Tibial nerve (tissue), 4 donors: ENCODE measurements around the gene SLC24A3. TPM values are rescaled to one million over a fixed set of nuclear protein-coding genes. Genes with fewer than 3 reads are reported as not detected.

Experiments
- DNase-seq, 2 donors: peaks; one replicate each; pipeline ENCODE4 v3.0.0-alpha.2; 2019; ENCODE audit warnings: low spot score in 2 of 2
- H3K27ac ChIP-seq, 4 donors: fragments of 200-600 bp; sonication (generic) in 3 of 4; one replicate each; pipeline ENCODE4 v1.5.1; 2017 to 2019; ENCODE audit warnings: mild to moderate bottlenecking in 1 of 4
- H3K27me3 ChIP-seq, 2 donors: fragments of 200-600 bp; sonication (generic) in 1 of 2; one replicate each; pipeline versions ENCODE4 v1.5.1 to v1.6.0; 2017 to 2019
- H3K36me3 ChIP-seq, 3 donors: fragments of 200-600 bp; sonication (generic); one replicate each; pipeline ENCODE4 v1.5.1; 2018 to 2019
- H3K4me1 ChIP-seq, 4 donors: fragments of 200-600 bp; sonication (generic) in 3 of 4; one replicate each; pipeline ENCODE4 v1.5.1; 2017 to 2019
- H3K4me3 ChIP-seq, 4 donors: fragments of 200-600 bp; sonication (generic) in 3 of 4; one replicate each; pipeline ENCODE4 v1.5.1; 2017 to 2019; ENCODE audit warnings: mild to moderate bottlenecking in 1 of 4, moderate library complexity in 1 of 4
- H3K9me3 ChIP-seq, 4 donors: fragments of 200-600 bp; sonication (generic) in 3 of 4; one replicate each; pipeline ENCODE4 v1.5.1; 2017 to 2019
- EP300 ChIP-seq, 2 donors: sonication (generic); formaldehyde crosslinking; IDR thresholded peaks; one replicate each; pipeline ENCODE4 v1.6.1; 2017; ENCODE audit warnings: antibody characterized with exemption in 2 of 2, mild to moderate bottlenecking in 1 of 2
- POLR2A ChIP-seq, 2 donors: fragments of 450-650 bp; IDR thresholded peaks; one replicate each; pipeline ENCODE4 v1.6.1; 2017; ENCODE audit warnings: antibody characterized with exemption in 2 of 2, mild to moderate bottlenecking in 2 of 2, moderate library complexity in 2 of 2
- WGBS, 2 donors: methylation state at CpG; one replicate each; pipeline ENCODE4 v1.1.5; 2018; 5-methylcytosine and 5-hydroxymethylcytosine counted together
- total RNA-seq, 4 donors: library from RNA; depleted of rRNA; stranded (reverse); fragments of >200 nt; gene quantifications; one replicate each; pipeline ENCODE4 v1.1.0, GENCODE V29; 2016
- TF ChIP-seq, protein P1 (sequence below), 5 experiments: fragments of 200-600 bp in 3 of 5; fragments of 450-650 bp in 2 of 5; sonication (generic) in 3 of 5; IDR thresholded peaks; one replicate each; pipeline ENCODE4 v1.5.1; 2016 to 2019; ENCODE audit warnings: antibody characterized with exemption in 5 of 5, mild to moderate bottlenecking in 3 of 5, moderate library complexity in 2 of 5

SLC24A3 gene
- total RNA-seq, result 1 to 10 TPM; 1.3 to 4.0 (median 2.7) TPM

DNA sequence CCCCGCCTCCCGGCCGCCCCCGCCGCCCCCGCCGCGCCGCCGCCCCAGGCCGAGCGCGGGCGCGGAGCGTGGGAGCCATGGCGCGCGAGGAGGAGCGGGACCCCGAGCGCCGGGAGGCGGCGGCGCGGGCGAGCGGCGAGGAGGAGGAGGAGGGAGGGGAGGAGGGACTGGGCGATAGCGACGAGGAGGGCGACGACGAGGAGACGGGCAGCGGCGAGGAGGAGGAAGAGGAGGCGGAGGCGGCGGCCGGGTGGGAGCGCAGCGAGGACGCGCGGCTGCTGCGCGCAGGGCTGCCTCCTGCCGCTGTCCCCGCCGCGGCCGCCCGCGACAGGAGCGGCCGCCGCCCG lies at the start of gene SLC24A3:
SLC24A3 (plus strand) TSS at position 174 of the 347 bp plus-strand sequence.
- Histone ChIP-seq H3K27ac (peak within 1 kb of the TSS in 2 of 4 donors; percentile 34 to 63), H3K4me3 (peak within 1 kb of the TSS; percentile 20 to 59 (median 38)), H3K9me3 (no peaks in the 10 kb centered on the region), H3K36me3 (no peaks in the 10 kb centered on the region), H3K27me3 (peaks cover 0 to 25% of the 10 kb centered on the region in 2 donors), H3K4me1 (peaks cover 0 to 29% (median 0%) of the 10 kb centered on the region in 4 donors)
- WGBS, 2 donors, result 0% methylated on average over 23 to 36 of the region's 61 CpGs
- no peak for TF ChIP-seq POLR2A (IDR thresholded peaks at IDR 0.05)
- TF ChIP-seq, protein P1, sequence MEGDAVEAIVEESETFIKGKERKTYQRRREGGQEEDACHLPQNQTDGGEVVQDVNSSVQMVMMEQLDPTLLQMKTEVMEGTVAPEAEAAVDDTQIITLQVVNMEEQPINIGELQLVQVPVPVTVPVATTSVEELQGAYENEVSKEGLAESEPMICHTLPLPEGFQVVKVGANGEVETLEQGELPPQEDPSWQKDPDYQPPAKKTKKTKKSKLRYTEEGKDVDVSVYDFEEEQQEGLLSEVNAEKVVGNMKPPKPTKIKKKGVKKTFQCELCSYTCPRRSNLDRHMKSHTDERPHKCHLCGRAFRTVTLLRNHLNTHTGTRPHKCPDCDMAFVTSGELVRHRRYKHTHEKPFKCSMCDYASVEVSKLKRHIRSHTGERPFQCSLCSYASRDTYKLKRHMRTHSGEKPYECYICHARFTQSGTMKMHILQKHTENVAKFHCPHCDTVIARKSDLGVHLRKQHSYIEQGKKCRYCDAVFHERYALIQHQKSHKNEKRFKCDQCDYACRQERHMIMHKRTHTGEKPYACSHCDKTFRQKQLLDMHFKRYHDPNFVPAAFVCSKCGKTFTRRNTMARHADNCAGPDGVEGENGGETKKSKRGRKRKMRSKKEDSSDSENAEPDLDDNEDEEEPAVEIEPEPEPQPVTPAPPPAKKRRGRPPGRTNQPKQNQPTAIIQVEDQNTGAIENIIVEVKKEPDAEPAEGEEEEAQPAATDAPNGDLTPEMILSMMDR (IDR thresholded peaks at IDR 0.05), result no peak
- TF ChIP-seq EP300 (IDR thresholded peaks at IDR 0.05), result no peak
- no peak for DNase-seq

DNA sequence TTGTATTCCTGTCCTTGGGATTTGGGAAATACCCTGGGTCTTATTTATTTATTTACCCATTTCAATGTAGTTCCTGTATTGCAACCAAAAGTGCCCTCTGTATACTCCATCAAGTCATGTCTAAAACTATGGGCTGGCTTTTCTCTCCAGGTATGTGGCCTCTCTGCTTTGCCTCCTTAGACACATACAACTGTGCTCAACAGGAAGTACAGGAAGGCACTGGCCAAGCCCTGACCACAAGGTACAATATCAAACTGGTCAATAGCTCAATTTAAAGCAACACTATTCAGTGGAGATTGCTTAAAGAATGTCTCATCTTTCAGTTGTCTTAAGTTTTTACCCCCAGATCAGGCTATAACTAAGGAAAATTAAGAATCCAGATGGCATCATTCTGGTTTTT lies 42.3 kb upstream of the SLC24A3 start:
- Histone ChIP-seq H3K4me1 (no peaks in the 10 kb centered on the region), H3K4me3 (no peak overlapping the region), H3K36me3 (no peaks in the 10 kb centered on the region), H3K27ac (no peak overlapping the region), H3K9me3 (peaks cover 0 to 13% (median 0%) of the 10 kb centered on the region in 4 donors), H3K27me3 (no peaks in the 10 kb centered on the region)
- TF ChIP-seq, protein P1 (IDR thresholded peaks at IDR 0.05), result no peak
- TF ChIP-seq POLR2A (IDR thresholded peaks at IDR 0.05), result no peak
- TF ChIP-seq EP300 (IDR thresholded peaks at IDR 0.05), result no peak
- DNase-seq, result no peak

GRCh38 chr20:19172637-19173036 lies 39.8 kb upstream of the SLC24A3 start:
- no peaks in the 10 kb centered on the region for H3K27me3 ChIP-seq
- no peaks in the 10 kb centered on the region for H3K36me3 ChIP-seq
- no peaks in the 10 kb centered on the region for H3K4me1 ChIP-seq
- TF ChIP-seq, protein P1 (IDR thresholded peaks at IDR 0.05), result no peak
- TF ChIP-seq EP300 (IDR thresholded peaks at IDR 0.05) (no peak), POLR2A (IDR thresholded peaks at IDR 0.05) (no peak)
- H3K27ac ChIP-seq, result no peak overlapping the region
- 63 to 81% methylated on average over 1 of the region's 1 CpG for WGBS, 2 donors
- no peak overlapping the region for H3K4me3 ChIP-seq
- H3K9me3 ChIP-seq, result peaks cover 0 to 5% (median 0%) of the 10 kb centered on the region in 4 donors
- DNase-seq, result no peak

GRCh38 chr20:19176470-19177052 lies 35.9 kb upstream of the SLC24A3 start:
- no peaks in the 10 kb centered on the region for H3K27me3 ChIP-seq
- DNase-seq, result no peak
- TF ChIP-seq EP300 (IDR thresholded peaks at IDR 0.05) (no peak), POLR2A (IDR thresholded peaks at IDR 0.05) (no peak)
- TF ChIP-seq, protein P1 (IDR thresholded peaks at IDR 0.05), result no peak
- H3K4me3 ChIP-seq, result no peak overlapping the region
- H3K9me3 ChIP-seq, result peaks cover 0 to 3% (median 0%) of the 10 kb centered on the region in 4 donors
- WGBS, 2 donors, result 40 to 88% methylated on average over 1 of the region's 1 CpG
- no peaks in the 10 kb centered on the region for H3K4me1 ChIP-seq
- no peaks in the 10 kb centered on the region for H3K36me3 ChIP-seq
- H3K27ac ChIP-seq, result no peak overlapping the region

DNA sequence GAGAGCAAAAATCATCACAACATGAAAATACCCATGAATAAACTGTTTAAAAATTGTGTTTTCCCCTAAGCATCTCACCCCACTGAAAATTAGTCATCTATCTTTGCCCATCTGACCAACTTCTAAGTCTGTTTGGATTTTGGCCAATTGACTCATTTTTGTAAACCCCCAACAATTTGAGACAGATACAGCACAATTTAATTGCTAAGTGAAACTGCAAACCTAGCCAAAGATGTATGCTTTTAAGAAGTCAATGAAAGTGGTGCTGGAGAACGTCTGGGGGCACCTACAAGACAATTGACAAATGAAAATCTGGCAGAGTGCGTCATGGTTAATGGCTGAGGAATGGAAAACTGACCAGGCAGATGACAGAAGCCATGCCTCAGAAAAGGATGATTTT lies 30.9 kb upstream of the SLC24A3 start:
- Histone ChIP-seq H3K27ac (no peak overlapping the region), H3K4me1 (no peaks in the 10 kb centered on the region), H3K27me3 (no peaks in the 10 kb centered on the region), H3K9me3 (peaks cover 0 to 3% (median 0%) of the 10 kb centered on the region in 4 donors), H3K4me3 (no peak overlapping the region), H3K36me3 (no peaks in the 10 kb centered on the region)
- WGBS, 2 donors, result 58 to 62% methylated on average over 2 of the region's 2 CpGs
- DNase-seq, result no peak
- TF ChIP-seq POLR2A (IDR thresholded peaks at IDR 0.05), result no peak
- TF ChIP-seq, protein P1 (IDR thresholded peaks at IDR 0.05), result no peak
- TF ChIP-seq EP300 (IDR thresholded peaks at IDR 0.05), result no peak
